Fibroblast of the aortic adventitia (primary cell): ENCODE measurements around the gene PCED1B. TPM values are rescaled to one million over a fixed set of nuclear protein-coding genes. Genes with fewer than 3 reads are reported as not detected.
A peak's percentile ranks its signal among the peaks of the same experiment; 100 is the strongest.

ENCODE experiments used
- DNase-seq: peaks from one replicate; pipeline ENCODE4 v3.0.0-alpha.2; 2010; ENCODE audit warnings: low read depth
- H3K4me3 ChIP-seq: 2 replicates; pipeline ENCODE4 v1.5.1; 2011; ENCODE audit warnings: low read depth, mild to moderate bottlenecking, control low read depth, low read length, moderate library complexity
- total RNA-seq: library from RNA; depleted of rRNA; stranded (reverse); fragments of >200 nt; gene quantifications from 2 replicates; pipeline ENCODE4 v1.2.3, GENCODE V29; 2012; ENCODE audit warnings: low replicate concordance
- TF ChIP-seq, protein P1 (sequence below): IDR thresholded peaks from 2 replicates; pipeline ENCODE4 v1.5.1; 2011; ENCODE audit warnings: mild to moderate bottlenecking, low read length, control low read depth, inconsistent platforms; ENCODE audit not compliant: insufficient read depth

PCED1B gene
- total RNA-seq, 1 donor = 0.27 TPM

DNA sequence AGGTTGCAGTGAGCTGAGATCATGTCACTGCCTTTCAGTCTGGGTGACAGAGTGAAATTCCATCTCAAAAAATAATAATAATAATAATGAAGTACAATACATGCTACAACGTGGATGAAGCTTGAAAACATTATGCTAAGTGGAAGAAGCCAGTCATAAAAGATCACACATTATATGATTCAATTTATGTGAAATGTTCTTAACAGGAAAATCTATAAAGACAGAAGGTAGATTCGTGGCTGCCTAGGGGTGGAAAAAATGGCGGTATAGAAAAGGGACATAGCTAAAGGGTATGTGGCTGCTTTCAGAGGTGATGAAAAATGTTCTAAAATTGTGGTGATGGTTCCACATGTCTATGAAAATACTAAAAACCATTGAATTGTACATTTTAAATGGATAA lies 41.3 kb downstream of the PCED1B start:
- no peak overlapping the region for H3K4me3 ChIP-seq
- TF ChIP-seq, protein P1, sequence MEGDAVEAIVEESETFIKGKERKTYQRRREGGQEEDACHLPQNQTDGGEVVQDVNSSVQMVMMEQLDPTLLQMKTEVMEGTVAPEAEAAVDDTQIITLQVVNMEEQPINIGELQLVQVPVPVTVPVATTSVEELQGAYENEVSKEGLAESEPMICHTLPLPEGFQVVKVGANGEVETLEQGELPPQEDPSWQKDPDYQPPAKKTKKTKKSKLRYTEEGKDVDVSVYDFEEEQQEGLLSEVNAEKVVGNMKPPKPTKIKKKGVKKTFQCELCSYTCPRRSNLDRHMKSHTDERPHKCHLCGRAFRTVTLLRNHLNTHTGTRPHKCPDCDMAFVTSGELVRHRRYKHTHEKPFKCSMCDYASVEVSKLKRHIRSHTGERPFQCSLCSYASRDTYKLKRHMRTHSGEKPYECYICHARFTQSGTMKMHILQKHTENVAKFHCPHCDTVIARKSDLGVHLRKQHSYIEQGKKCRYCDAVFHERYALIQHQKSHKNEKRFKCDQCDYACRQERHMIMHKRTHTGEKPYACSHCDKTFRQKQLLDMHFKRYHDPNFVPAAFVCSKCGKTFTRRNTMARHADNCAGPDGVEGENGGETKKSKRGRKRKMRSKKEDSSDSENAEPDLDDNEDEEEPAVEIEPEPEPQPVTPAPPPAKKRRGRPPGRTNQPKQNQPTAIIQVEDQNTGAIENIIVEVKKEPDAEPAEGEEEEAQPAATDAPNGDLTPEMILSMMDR = no peak
- no peak for DNase-seq

DNA sequence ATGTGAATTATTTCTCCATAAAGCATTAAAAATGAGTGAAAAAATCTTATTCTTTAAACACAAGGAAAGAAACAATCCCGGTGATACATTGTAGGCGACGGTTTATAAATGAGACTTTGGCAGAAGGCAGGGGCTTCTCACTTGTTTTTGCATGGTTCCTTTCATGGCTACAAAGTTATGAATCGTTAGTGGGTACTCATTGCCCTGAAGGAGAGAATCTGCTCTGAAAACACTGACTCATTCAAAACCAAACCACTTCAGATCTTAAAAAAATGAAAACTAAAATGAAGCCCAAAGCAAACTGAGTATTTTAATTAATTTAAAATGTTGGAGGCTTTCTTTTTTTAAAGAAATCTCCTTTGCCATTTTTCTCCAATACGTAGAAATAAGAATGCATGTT lies 41.7 kb downstream of the PCED1B start:
- DNase-seq = no peak

DNA sequence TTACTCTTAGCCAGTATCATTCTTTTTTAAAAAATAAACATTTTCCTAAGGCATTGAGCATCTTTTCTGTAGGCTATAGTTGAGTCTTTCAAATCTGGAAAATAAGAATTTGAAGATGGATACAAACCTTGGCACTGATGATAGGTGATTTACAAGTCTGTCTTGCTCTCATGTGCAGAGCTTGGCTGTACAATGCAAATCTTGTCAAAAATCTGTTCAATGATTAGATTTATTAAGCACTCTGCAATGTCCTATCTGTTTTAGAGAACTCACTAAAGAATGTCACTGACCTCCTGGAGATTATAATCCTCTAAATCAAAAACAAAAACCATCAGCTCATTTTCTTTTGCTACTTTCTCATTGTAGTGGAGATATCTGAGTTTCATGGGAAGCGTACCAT lies 43.2 kb downstream of the PCED1B start:
- no peak overlapping the region for H3K4me3 ChIP-seq
- TF ChIP-seq, protein P1 = no peak
- no peak for DNase-seq

More for the DNA sequence above, 41.7 kb downstream of the PCED1B start:
- H3K4me3 ChIP-seq = no peak overlapping the region
- TF ChIP-seq, protein P1 = no peak

DNA sequence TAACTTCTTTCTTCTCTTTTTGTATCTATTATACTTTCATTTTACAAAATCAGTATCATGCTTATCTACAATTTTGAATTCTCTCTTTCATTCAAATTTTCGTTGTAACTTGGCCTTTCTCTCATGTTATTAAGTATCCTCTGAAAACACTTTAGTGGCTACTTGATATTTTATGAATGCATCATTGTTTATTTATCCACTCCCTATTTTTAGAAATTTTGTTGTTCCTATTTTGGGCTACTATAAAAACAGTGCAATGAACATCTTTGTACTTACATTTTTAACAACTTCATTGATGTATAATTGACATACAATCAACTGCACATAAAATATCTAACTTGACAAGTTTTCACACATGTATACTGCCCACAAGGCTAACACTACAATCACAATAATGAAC lies 44.3 kb downstream of the PCED1B start:
- TF ChIP-seq, protein P1 = no peak
- DNase-seq = no peak
- no peak overlapping the region for H3K4me3 ChIP-seq

DNA sequence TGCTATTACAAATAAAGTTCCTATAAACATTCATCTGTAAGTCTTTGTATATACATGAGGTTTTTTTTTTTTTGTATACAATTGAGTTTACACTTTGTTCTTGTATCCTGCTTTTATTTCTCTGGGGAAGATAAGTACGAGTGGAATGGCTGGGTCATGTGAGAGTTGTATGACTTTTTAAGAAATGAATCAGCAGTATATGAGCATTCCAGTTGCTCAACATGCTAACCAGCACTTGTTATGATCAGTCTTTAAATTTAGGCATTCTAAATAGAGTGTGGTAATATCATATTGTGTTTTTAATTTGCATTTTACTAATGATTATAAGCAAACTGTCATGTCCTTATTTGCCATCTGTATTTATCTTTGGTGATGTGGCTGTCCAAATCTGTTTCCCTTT lies 45.0 kb downstream of the PCED1B start:
- peak; percentile 61 for DNase-seq
- TF ChIP-seq, protein P1 = no peak
- H3K4me3 ChIP-seq = no peak overlapping the region

DNA sequence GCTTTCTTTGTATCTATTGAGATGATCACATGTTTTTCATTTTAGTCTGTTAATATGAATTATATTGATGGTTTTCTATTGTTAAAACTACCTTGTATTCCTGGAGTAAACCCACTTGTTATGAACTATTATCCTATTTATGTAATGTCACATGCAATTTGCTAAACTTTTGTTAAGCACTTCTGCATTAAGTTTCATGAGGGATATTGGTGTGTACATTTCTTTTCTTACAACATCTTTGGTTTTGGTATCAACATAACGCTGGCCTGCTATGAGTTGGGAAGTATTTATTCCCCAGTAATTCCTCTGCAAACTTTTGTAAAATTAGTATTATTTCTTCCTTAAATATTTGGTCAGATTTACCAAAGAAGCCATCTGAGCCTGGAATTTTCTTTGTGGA lies 46.8 kb downstream of the PCED1B start:
- H3K4me3 ChIP-seq = no peak overlapping the region
- TF ChIP-seq, protein P1 = no peak
- DNase-seq = no peak

DNA sequence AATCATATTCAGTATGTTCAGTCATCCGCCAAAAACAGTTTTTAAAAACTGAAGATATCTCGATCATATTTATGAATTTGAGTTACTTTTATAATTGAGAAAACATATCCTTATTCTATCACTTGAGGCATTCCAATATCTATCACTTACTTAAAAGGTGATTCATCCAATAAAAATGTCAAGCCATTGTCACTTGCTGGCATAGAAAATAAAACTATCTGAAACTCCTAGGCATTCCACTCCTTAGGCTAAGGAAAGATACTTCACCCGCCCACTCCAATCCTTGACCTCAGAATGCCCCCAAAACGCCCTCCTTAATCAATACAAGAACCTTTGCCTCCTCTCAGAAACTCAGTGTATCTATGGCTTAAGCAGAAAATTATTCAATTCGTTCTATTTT lies 51.6 kb downstream of the PCED1B start:
- TF ChIP-seq, protein P1 = no peak
- no peak for DNase-seq
- H3K4me3 ChIP-seq = no peak overlapping the region
